HepG2 (cell line): ENCODE measurements around the gene KCNJ6. TPM values are rescaled to one million over a fixed set of nuclear protein-coding genes. Genes with fewer than 3 reads are reported as not detected.

Source experiments
- ATAC-seq: fragments of 200-7000 bp; cut with Tn5 transposase; 3 replicates; pipeline ENCODE4 v1.9.1; 2020; ENCODE audit warnings: mild to moderate bottlenecking, moderate library complexity
- BruUV-seq: library from RNA; stranded (reverse); fragments of 400-500 nt; replicated peaks from 2 replicates; lab custom pipeline; 2021; lab: Mats Ljungman, UMichigan
- CTCF ChIA-PET: fragments of 300-600 bp; formaldehyde crosslinking; extraction: SDS; loops from one replicate; lab custom pipeline; 2021; ENCODE audit warnings: low total read pairs, inconsistent platforms, low intra/inter-chr PET ratio; lab: Yijun Ruan, JAX
- POLR2A ChIA-PET: fragments of 350-600 bp; sonication (Branson Sonifier 250); formaldehyde crosslinking; loops from one replicate; lab custom pipeline; 2020; ENCODE audit warnings: antibody characterized with exemption, inconsistent platforms; lab: Yijun Ruan, JAX
- DNase-seq: peaks from one replicate; pipeline ENCODE4 v3.0.0-alpha.2; 2015; ENCODE audit warnings: low spot score
- FAIRE-seq: peaks from 3 replicates; lab custom pipeline; 2011; peaks lifted over from hg19 to GRCh38; lab: Jason Lieb, UNC
- H2AFZ ChIP-seq: one replicate; pipeline ENCODE4 v1.6.1; 2011; ENCODE audit warnings: low read length, inconsistent platforms
- H3K27ac ChIP-seq: fragments of 300-600 bp; 3 replicates; pipeline ENCODE4 v1.8.0; 2011; ENCODE audit warnings: mixed run types, mild to moderate bottlenecking, mixed read lengths, low read length, inconsistent platforms; ENCODE audit not compliant: insufficient read depth; ENCODE audit errors: extremely low read length
- H3K27me3 ChIP-seq, 2 experiments: fragments of 200-600 bp in 1 of 2; 2 replicates in 1 of 2; 3 replicates in 1 of 2; pipeline versions ENCODE4 v1.6.0 to v1.8.0; 2011; ENCODE audit warnings: low read length in 2 of 2, mild to moderate bottlenecking in 2 of 2, moderate library complexity in 2 of 2, inconsistent platforms in 1 of 2; ENCODE audit not compliant: insufficient read depth in 2 of 2, control insufficient read depth in 1 of 2
- H3K36me3 ChIP-seq, 2 experiments: fragments of 200-600 bp in 1 of 2; replicated peaks in 1 of 2; 2 replicates in 1 of 2; 3 replicates in 1 of 2; pipeline versions ENCODE4 v1.5.1 to v1.8.0; 2011; ENCODE audit warnings: low read length in 2 of 2, inconsistent platforms in 1 of 2; ENCODE audit not compliant: insufficient read depth in 2 of 2, control insufficient read depth in 1 of 2
- H3K4me1 ChIP-seq: 2 replicates; pipeline ENCODE4 v1.5.1; 2012; ENCODE audit warnings: low read length, inconsistent platforms; ENCODE audit not compliant: insufficient read depth
- H3K4me2 ChIP-seq: 2 replicates; pipeline ENCODE4 v1.6.0; 2011; ENCODE audit warnings: low read depth, low read length, inconsistent platforms
- H3K4me3 ChIP-seq, 3 experiments: fragments of 200-600 bp in 1 of 3; sonication (generic), shearing (Covaris generic) in 1 of 3; replicated peaks in 1 of 3; 2 replicates each; pipeline ENCODE4 v1.5.1; 2011 to 2016; ENCODE audit warnings: low read length in 3 of 3, inconsistent platforms in 2 of 3, low read depth in 2 of 3, mild to moderate bottlenecking in 2 of 3, control low read depth in 1 of 3, mixed read lengths in 1 of 3; ENCODE audit not compliant: insufficient read depth in 1 of 3
- H3K79me2 ChIP-seq: one replicate; pipeline ENCODE4 v1.6.1; 2011; ENCODE audit warnings: low read length, inconsistent platforms; ENCODE audit not compliant: insufficient read depth
- H3K9ac ChIP-seq: 2 replicates; pipeline ENCODE4 v1.6.0; 2011; ENCODE audit warnings: mild to moderate bottlenecking, low read depth, low read length, inconsistent platforms; ENCODE audit not compliant: insufficient read depth
- H3K9me3 ChIP-seq: 2 replicates; pipeline ENCODE4 v1.5.1; 2012; ENCODE audit warnings: mild to moderate bottlenecking, low read length
- H4K20me1 ChIP-seq: 2 replicates; pipeline ENCODE4 v1.6.0; 2011; ENCODE audit warnings: inconsistent platforms, mild to moderate bottlenecking, low read length, moderate library complexity; ENCODE audit not compliant: insufficient read depth
- HNRNPK ChIP-seq: fragments of 200-400 bp; formaldehyde crosslinking; IDR thresholded peaks from 2 replicates; pipeline ENCODE4 v1.6.1; 2018; ENCODE audit warnings: low read length, low read depth, moderate library complexity, mild to moderate bottlenecking; ENCODE audit not compliant: poor library complexity, severe bottlenecking
- JUNB ChIP-seq: sonication (generic); formaldehyde crosslinking; IDR thresholded peaks from 2 replicates; pipeline ENCODE4 v1.8.0; 2022; ENCODE audit warnings: missing genetic modification reagents, mild to moderate bottlenecking, borderline replicate concordance
- RFX1 ChIP-seq: fragments of 450-650 bp; IDR thresholded peaks from 2 replicates; pipeline ENCODE4 v1.6.1; 2017
- RFXAP ChIP-seq: sonication (generic); formaldehyde crosslinking; IDR thresholded peaks from 2 replicates; pipeline ENCODE4 v1.4.0; 2020; ENCODE audit warnings: missing genetic modification reagents, borderline replicate concordance
- SIN3A ChIP-seq: IDR thresholded peaks from 2 replicates; pipeline ENCODE4 v1.6.1; 2011; ENCODE audit warnings: low read depth, mild to moderate bottlenecking, control low read depth, low read length, borderline replicate concordance
- SNAPC2 ChIP-seq: sonication (generic); formaldehyde crosslinking; IDR thresholded peaks from 2 replicates; pipeline ENCODE4 v1.8.1; 2022; ENCODE audit warnings: mild to moderate bottlenecking, missing genetic modification reagents
- SP1 ChIP-seq, 2 experiments: fragments of 450-650 bp in 1 of 2; sonication (generic) in 1 of 2; formaldehyde crosslinking in 1 of 2; IDR thresholded peaks; 2 replicates each; pipeline versions ENCODE4 v1.4.0 to v1.6.1; 2016 to 2020; ENCODE audit warnings: missing genetic modification reagents in 1 of 2
- SRSF1 ChIP-seq: fragments of 200-400 bp; formaldehyde crosslinking; optimal IDR thresholded peaks from 2 replicates; pipeline ENCODE3; 2017; ENCODE audit warnings: mild to moderate bottlenecking, low read depth, low read length, moderate library complexity
- TAF1 ChIP-seq: sonication (generic); formaldehyde crosslinking; IDR thresholded peaks from 2 replicates; pipeline ENCODE4 v1.4.0; 2020; ENCODE audit warnings: missing genetic modification reagents
- ZNF101 ChIP-seq: sonication (generic); formaldehyde crosslinking; IDR thresholded peaks from 2 replicates; pipeline ENCODE4 v1.4.0; 2020; ENCODE audit warnings: mild to moderate bottlenecking, low read depth, missing genetic modification reagents, borderline replicate concordance
- ZNF335 ChIP-seq: sonication (generic); formaldehyde crosslinking; IDR thresholded peaks from 2 replicates; pipeline ENCODE4 v1.4.0; 2020; ENCODE audit warnings: missing genetic modification reagents
- WGBS: methylation state at CpG from one replicate; pipeline ENCODE4 v1.1.6; 2017; ENCODE audit warnings: low lambda C conversion rate; 5-methylcytosine and 5-hydroxymethylcytosine counted together
- in situ Hi-C: cut with HindIII; loops from 2 replicates; pipeline ENCODE4 v1.10.0; 2017; ENCODE audit warnings: low pct_unique_long_range_greater_than_20kb; ENCODE audit not compliant: extremely low pct_ligation_motif_present
- intact Hi-C: fragments of 100-400 bp; cut with micrococcal nuclease; formaldehyde crosslinking; loops from one replicate; pipeline ENCODE4 v1.10.0; 2022; ENCODE audit not compliant: unreplicated experiment
- polyA plus RNA-seq, 8 experiments: library from polyadenylated mRNA; depleted of rRNA in 3 of 8; stranded (reverse) in 7 of 8; unstranded in 1 of 8; fragments of >200 nt; fragmentation: Illumina TruSeq in 4 of 8; extraction: Trizol in 4 of 8; gene quantifications; 2 replicates each; pipeline versions ENCODE4 v1.2.1 to v1.2.3, GENCODE V29; 2011 to 2016; ENCODE audit warnings: low read depth in 4 of 8, missing spikeins in 1 of 8, mixed read lengths in 1 of 8; ENCODE audit not compliant: insufficient read depth in 1 of 8
- total RNA-seq, 5 experiments: library from RNA; depleted of rRNA; stranded (reverse); fragments of >200 nt; fragmentation: Illumina TruSeq; extraction: Trizol; gene quantifications; 2 replicates each; pipeline ENCODE4 v1.2.3, GENCODE V29; 2016; ENCODE audit warnings: low read depth in 1 of 5

Gene KCNJ6
- total and polyA plus RNA-seq, 2 of the 13 experiments (the other 11 are each of a cell fraction or from before 2014, with no cell fraction given): not detected

- no peaks in the 10 kb centered on the region for H4K20me1 ChIP-seq
- H3K9me3 ChIP-seq: peaks cover 5% of the 10 kb centered on the region; the same call in 1 of the 2 replicates
- in situ Hi-C loops (no loop called here), intact Hi-C loops (no loop called here)
- 13% methylated on average over 6 of the region's 6 CpGs for WGBS
- H3K4me1 ChIP-seq: no peaks in the 10 kb centered on the region
- no peak overlapping the region for H3K4me2 ChIP-seq
- TF ChIP-seq SIN3A: no peak
- no peak for ATAC-seq
- H3K79me2 ChIP-seq: no peaks in the 10 kb centered on the region
- no peaks in the 10 kb centered on the region for H3K27me3 ChIP-seq
- no peak for DNase-seq
- BruUV-seq: no TSS peak
- ChIA-PET POLR2A (no interaction called here), CTCF (no interaction called here)
- H3K4me3 ChIP-seq: no peak overlapping the region
- no peak overlapping the region for H3K27ac ChIP-seq
- H3K36me3 ChIP-seq: no peaks in the 10 kb centered on the region
- no peak for FAIRE-seq
- no peak overlapping the region for H3K9ac ChIP-seq
- no peak overlapping the region for H2AFZ ChIP-seq
Measured at GRCh38 chr21:37783016-37783415, 133.2 kb downstream of the KCNJ6 start.

GRCh38 chr21:37780991-37781983 is 135.0 kb downstream of the KCNJ6 start:
- intact Hi-C loops: no loop called here
- CTCF ChIA-PET: no interaction called here
- no peak for DNase-seq
- in situ Hi-C loops: no loop called here
- TF ChIP-seq JUNB (CRISPR knock-in tag) (no peak), RFX1 (no peak), ZNF335 (no peak), TAF1 (no peak), RFXAP (CRISPR knock-in tag) (no peak), SP1 (IDR thresholded peaks at IDR 0.05) (no peak), SP1 (CRISPR knock-in tag; IDR thresholded peaks at IDR 0.05) (no peak), ZNF101 (CRISPR knock-in tag) (no peak), SRSF1 (no peak), SNAPC2 (CRISPR knock-in tag) (no peak), HNRNPK (no peak)
- TF ChIP-seq, all 625 proteins: peak for 0
- Histone ChIP-seq H3K4me1 (no peaks in the 10 kb centered on the region), H4K20me1 (no peaks in the 10 kb centered on the region), H3K27me3 (no peaks in the 10 kb centered on the region), H3K36me3 (no peaks in the 10 kb centered on the region), H3K4me2 (no peak overlapping the region), H2AFZ (no peak overlapping the region), H3K4me3 (no peak overlapping the region), H3K9me3 (peaks cover 5% of the 10 kb centered on the region; the same call in 1 of the 2 replicates), H3K79me2 (no peaks in the 10 kb centered on the region), H3K9ac (no peak overlapping the region), H3K27ac (no peak overlapping the region)
- 19% methylated on average over 15 of the region's 15 CpGs for WGBS
- FAIRE-seq (no peak), ATAC-seq (no peak)
- no TSS peak for BruUV-seq
- POLR2A ChIA-PET: no interaction called here
